Measurements from ENCODE around the gene DHRS1. TPM values are rescaled to one million over a fixed set of nuclear protein-coding genes. Genes with fewer than 3 reads are reported as not detected.
A peak's percentile ranks its signal among the peaks of the same experiment; 100 is the strongest.

The DHRS1 gene
- total and polyA plus RNA-seq, 2 experiments from 2014 or later: 15.0 to 15.4 TPM

DNA sequence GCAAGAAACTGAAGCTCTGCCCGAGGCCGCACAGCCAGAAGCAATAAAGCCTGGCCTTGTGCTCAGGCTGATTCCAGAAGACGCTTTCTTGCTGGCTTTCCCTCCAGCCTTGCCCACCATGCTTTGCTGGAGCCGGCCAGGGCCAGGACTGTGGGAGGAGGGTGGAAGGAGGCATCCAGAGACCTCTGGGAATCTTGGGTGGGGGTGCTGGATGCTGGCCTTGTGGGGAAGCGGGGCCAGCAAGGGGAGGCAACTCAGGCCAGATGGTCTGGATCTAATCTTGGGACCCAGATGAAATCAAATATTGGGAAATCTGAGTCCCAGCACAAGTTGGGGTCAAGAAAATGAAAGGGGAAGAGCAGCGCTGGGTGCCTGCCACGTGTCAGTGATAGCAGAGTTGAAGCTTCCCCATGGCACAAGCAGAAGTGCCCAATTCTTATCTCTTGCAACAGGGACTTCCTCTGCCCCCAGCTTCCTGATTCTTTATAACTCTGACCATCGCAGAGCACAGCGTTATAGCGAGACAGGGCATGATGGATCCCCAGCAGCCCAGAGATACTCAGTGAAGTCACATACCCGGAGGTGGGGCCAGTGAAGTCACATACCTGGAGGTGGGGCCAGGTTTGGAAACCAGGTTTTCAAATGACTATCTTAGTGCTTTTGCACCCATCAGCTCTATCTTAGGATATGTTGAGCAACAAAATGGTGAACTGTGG, 21.8 kb downstream of the DHRS1 start:
- H3K4me3 ChIP-seq: no peak overlapping the region
- H3K27ac Mint-ChIP-seq: no peak overlapping the region
- peaks cover 10% of the 10 kb centered on the region; the same call in 2 of the 3 replicates for H3K4me1 Mint-ChIP-seq
- no peak for ATAC-seq
- H3F3A ChIP-seq (replicated peaks; ENCODE audit: low read depth): no peaks in the 10 kb centered on the region
- no peaks in the 10 kb centered on the region; the same call in 1 of the 2 replicates for H3K79me2 ChIP-seq (replicated peaks; ENCODE audit: insufficient read depth)
- H3K27me3 ChIP-seq (ENCODE audit: insufficient read depth): no peaks in the 10 kb centered on the region
- H3K9me2 ChIP-seq (ENCODE audit: insufficient read depth): no peaks in the 10 kb centered on the region
- H3K27ac ChIP-seq (ENCODE audit: low read depth): no peak overlapping the region
- peaks cover 10% of the 10 kb centered on the region for H3K27me3 Mint-ChIP-seq (ENCODE audit: insufficient read depth, low read depth, poor library complexity)
- H2AFZ ChIP-seq: no peak overlapping the region
- H3K4me2 ChIP-seq: no peak overlapping the region
- H3K4me1 ChIP-seq (ENCODE audit: insufficient read depth): 0 out of 2 replicates have a peak, but pooled peaks cover 6% of the 10 kb centered on the region
- H4K20me1 ChIP-seq (replicated peaks; ENCODE audit: insufficient read depth): no peaks in the 10 kb centered on the region; the same call in 1 of the 2 replicates
- H3K36me3 ChIP-seq (ENCODE audit: insufficient read depth): no peaks in the 10 kb centered on the region
- H3K9me3 Mint-ChIP-seq: no peaks in the 10 kb centered on the region
- H3K4me3 Mint-ChIP-seq: no peak overlapping the region
- DNase-seq (ENCODE audit: low spot score): no peak
- H3K36me3 Mint-ChIP-seq (ENCODE audit: low read depth): no peaks in the 10 kb centered on the region
- TF ChIP-seq ZNF114 (CRISPR knock-in tag; IDR thresholded peaks at IDR 0.05) (no peak), NANOG (IDR thresholded peaks at IDR 0.05; ENCODE audit: borderline replicate concordance) (no peak), JUNB (IDR thresholded peaks at IDR 0.05; ENCODE audit: unreplicated experiment) (no peak)

DNA sequence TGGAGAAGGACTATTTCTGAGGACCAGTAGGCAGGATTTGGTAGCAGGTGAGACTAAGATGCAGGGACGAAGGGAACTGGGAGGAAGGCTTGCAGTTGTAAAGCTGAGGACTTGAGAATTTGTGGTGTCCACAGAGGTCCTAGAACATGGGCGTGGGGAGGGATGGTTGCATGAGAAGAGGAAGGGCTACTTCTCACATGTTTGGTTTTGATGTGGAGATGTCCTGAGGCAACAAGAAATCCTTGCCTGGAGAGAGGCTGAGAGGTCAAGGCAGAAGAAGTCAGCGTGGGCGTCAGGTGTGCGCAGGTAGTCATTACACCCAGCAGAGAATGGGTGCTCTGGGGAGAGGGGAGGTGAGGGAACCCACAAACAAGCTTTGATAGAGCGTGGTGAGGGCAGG, 22.5 kb downstream of the DHRS1 start:
- TF ChIP-seq EZH2phosphoT487 (IDR thresholded peaks at IDR 0.05; ENCODE audit: unreplicated experiment): no peak
- H3K27ac Mint-ChIP-seq: no peak overlapping the region
- no peaks in the 10 kb centered on the region for H3K9me3 Mint-ChIP-seq

DNA sequence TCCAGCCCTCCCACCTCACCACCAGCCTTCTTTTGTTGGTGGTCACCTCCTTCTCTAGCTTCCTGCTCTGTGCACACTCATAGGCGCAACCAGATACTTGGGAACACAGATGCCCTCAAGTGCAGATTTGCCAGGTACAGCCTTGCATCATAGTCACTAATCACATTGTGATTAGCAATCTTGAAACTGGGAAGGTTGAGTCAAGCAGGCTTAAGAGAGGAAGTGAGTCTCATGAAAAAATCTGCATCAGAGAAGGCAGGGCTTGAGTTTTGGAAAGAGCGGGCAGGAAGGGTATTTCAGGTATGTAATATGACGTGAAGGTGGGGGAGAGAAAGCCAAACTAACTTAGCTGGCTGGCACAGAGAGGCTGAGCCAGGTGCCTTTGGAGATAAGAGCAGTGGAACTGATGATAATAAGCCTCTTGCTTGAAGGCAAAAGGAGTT, 25.5 kb downstream of the DHRS1 start:
- peaks cover 8% of the 10 kb centered on the region for H3K27me3 Mint-ChIP-seq (ENCODE audit: insufficient read depth, low read depth, poor library complexity)
- Histone ChIP-seq H3K4me1 (ENCODE audit: insufficient read depth) (peaks cover 16% of the 10 kb centered on the region), H3K79me2 (replicated peaks; ENCODE audit: insufficient read depth) (no peaks in the 10 kb centered on the region; the same call in 1 of the 2 replicates), H3K27ac (ENCODE audit: low read depth) (no peak overlapping the region; the same call in 1 of the 2 replicates), H3F3A (replicated peaks; ENCODE audit: low read depth) (peaks cover 11% of the 10 kb centered on the region; the same call in 1 of the 2 replicates), H3K27me3 (ENCODE audit: insufficient read depth) (no peaks in the 10 kb centered on the region), H3K4me3 (no peak overlapping the region), H3K4me2 (no peak overlapping the region), H3K36me3 (ENCODE audit: insufficient read depth) (no peaks in the 10 kb centered on the region), H2AFZ (no peak overlapping the region), H3K9me2 (ENCODE audit: insufficient read depth) (no peaks in the 10 kb centered on the region), H4K20me1 (replicated peaks; ENCODE audit: insufficient read depth) (no peaks in the 10 kb centered on the region; the same call in 1 of the 2 replicates)
- no peaks in the 10 kb centered on the region; the same call in 2 of the 3 replicates for H3K36me3 Mint-ChIP-seq (ENCODE audit: low read depth)
- DNase-seq (ENCODE audit: low spot score) (peak; percentile 21), ATAC-seq (no peak)
- peak overlapping the region; percentile 39 for H3K27ac Mint-ChIP-seq
- peaks cover 22% of the 10 kb centered on the region for H3K4me1 Mint-ChIP-seq
- H3K9me3 Mint-ChIP-seq: no peaks in the 10 kb centered on the region; the same call in 2 of the 3 replicates
- TF ChIP-seq ZNF331 (CRISPR knock-in tag; IDR thresholded peaks at IDR 0.05; ENCODE audit: low read depth) (no peak), POLR2AphosphoS5 (IDR thresholded peaks at IDR 0.05; ENCODE audit: low read depth) (no peak)
- no peak overlapping the region for H3K4me3 Mint-ChIP-seq

More for the DNA sequence above, 22.5 kb downstream of the DHRS1 start:
- Histone ChIP-seq H3K4me2 (no peak overlapping the region), H3K9me2 (ENCODE audit: insufficient read depth) (no peaks in the 10 kb centered on the region), H3K79me2 (replicated peaks; ENCODE audit: insufficient read depth) (no peaks in the 10 kb centered on the region; the same call in 1 of the 2 replicates), H3K27ac (ENCODE audit: low read depth) (no peak overlapping the region), H4K20me1 (replicated peaks; ENCODE audit: insufficient read depth) (no peaks in the 10 kb centered on the region; the same call in 1 of the 2 replicates), H2AFZ (no peak overlapping the region), H3K27me3 (ENCODE audit: insufficient read depth) (no peaks in the 10 kb centered on the region), H3K4me1 (ENCODE audit: insufficient read depth) (peaks cover 7% of the 10 kb centered on the region), H3K4me3 (no peak overlapping the region), H3F3A (replicated peaks; ENCODE audit: low read depth) (peaks cover 5% of the 10 kb centered on the region; the same call in 1 of the 2 replicates), H3K36me3 (ENCODE audit: insufficient read depth) (no peaks in the 10 kb centered on the region)
- DNase-seq (ENCODE audit: low spot score) (no peak), ATAC-seq (no peak)
- Mint-ChIP-seq H3K4me1 (peaks cover 16% of the 10 kb centered on the region), H3K27me3 (ENCODE audit: insufficient read depth, low read depth, poor library complexity) (peaks cover 10% of the 10 kb centered on the region), H3K4me3 (no peak overlapping the region), H3K36me3 (ENCODE audit: low read depth) (no peaks in the 10 kb centered on the region; the same call in 2 of the 3 replicates)

Data from GM23338 (cell line).